ENCODE results near the gene ITCH.
"Not testable (repeated sequence)": the region's sequence is repeated elsewhere in the genome, so short reads cannot be mapped to it uniquely, and the experiment has no call there.

The ITCH gene

GRCh38 chr20:34382877-34383455, 19.9 kb downstream of the ITCH start:
- DNase-seq (ENCODE audit: low spot score) = not testable (repeated sequence)

GRCh38 chr20:34385464-34385863, 22.4 kb downstream of the ITCH start:
- DNase-seq (ENCODE audit: low spot score) = no peak

GRCh38 chr20:34388000-34388399, 24.9 kb downstream of the ITCH start:
- no peak for DNase-seq (ENCODE audit: low spot score)

GRCh38 chr20:34388678-34389077, 25.6 kb downstream of the ITCH start:
- DNase-seq (ENCODE audit: low spot score) = no peak

GRCh38 chr20:34389206-34389953, 26.3 kb downstream of the ITCH start:
- DNase-seq (ENCODE audit: low spot score) = peak; percentile 20

- no peak for DNase-seq (ENCODE audit: low spot score)
These were observed 27.0 kb downstream of the ITCH start for GRCh38 chr20:34389954-34390555.

GRCh38 chr20:34396408-34396807, 33.3 kb downstream of the ITCH start:
- DNase-seq (ENCODE audit: low spot score) = no peak

GRCh38 chr20:34397096-34397495, 34.0 kb downstream of the ITCH start:
- DNase-seq (ENCODE audit: low spot score) = no peak

GRCh38 chr20:34400776-34401175, 37.7 kb downstream of the ITCH start:
- DNase-seq (ENCODE audit: low spot score) = not testable (repeated sequence)

GRCh38 chr20:34401741-34402455, 38.8 kb downstream of the ITCH start:
- no peak for DNase-seq (ENCODE audit: low spot score)

GRCh38 chr20:34402461-34402860, 39.4 kb downstream of the ITCH start:
- no peak for DNase-seq (ENCODE audit: low spot score)

GRCh38 chr20:34403063-34403827, 40.2 kb downstream of the ITCH start:
- no peak for DNase-seq (ENCODE audit: low spot score)

GRCh38 chr20:34403908-34404307, 40.8 kb downstream of the ITCH start:
- no peak for DNase-seq (ENCODE audit: low spot score)

- DNase-seq (ENCODE audit: low spot score) = no peak
These were observed 41.7 kb downstream of the ITCH start for GRCh38 chr20:34404803-34405202.

GRCh38 chr20:34405247-34405651, 42.2 kb downstream of the ITCH start:
- not testable (repeated sequence) for DNase-seq (ENCODE audit: low spot score)

- not testable (repeated sequence) for DNase-seq (ENCODE audit: low spot score)
These were observed 42.9 kb downstream of the ITCH start for GRCh38 chr20:34405942-34406341.

GRCh38 chr20:34407962-34408474, 44.9 kb downstream of the ITCH start:
- DNase-seq (ENCODE audit: low spot score) = no peak

GRCh38 chr20:34410336-34410735, 47.3 kb downstream of the ITCH start:
- DNase-seq (ENCODE audit: low spot score) = no peak

GRCh38 chr20:34412453-34412852, 49.4 kb downstream of the ITCH start:
- no peak for DNase-seq (ENCODE audit: low spot score)

GRCh38 chr20:34414525-34414924, 51.5 kb downstream of the ITCH start:
- DNase-seq (ENCODE audit: low spot score) = not testable (repeated sequence)

- no peak for DNase-seq (ENCODE audit: low spot score)
These were observed 52.0 kb downstream of the ITCH start for GRCh38 chr20:34415079-34415478.

- no peak for DNase-seq (ENCODE audit: low spot score)
These were observed 57.1 kb downstream of the ITCH start for GRCh38 chr20:34420146-34420545.
